ENCODE data around the gene ATP5PB.

The ATP5PB gene

DNA sequence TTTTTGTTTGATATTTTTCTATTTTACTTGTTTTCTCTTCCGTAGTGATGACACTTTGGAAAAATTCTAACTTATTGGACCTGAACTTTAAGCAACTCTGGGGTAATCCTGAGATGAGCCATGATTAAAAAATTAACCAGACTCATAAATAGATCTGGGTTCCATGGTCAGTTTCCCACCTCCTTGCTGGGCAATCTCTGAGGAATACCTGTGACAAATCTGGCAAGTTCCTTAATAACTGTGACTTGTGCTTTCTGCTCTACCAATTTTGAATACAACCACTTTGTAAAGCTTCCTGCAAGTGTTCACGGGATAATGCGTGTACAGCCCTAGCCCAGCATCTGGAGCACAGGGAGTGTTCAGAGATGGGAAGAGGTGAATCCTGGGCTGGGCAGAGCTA lies 25.0 kb upstream of the ATP5PB start:
- H3K9ac ChIP-seq (ENCODE audit: low read depth, low read length): no peak overlapping the region
- H3K36me3 ChIP-seq (ENCODE audit: insufficient read depth, low read length): no peaks in the 10 kb centered on the region; the same call in 1 of the 2 replicates
- H3K9me3 ChIP-seq (ENCODE audit: control insufficient read depth, insufficient read depth, low read length): no peaks in the 10 kb centered on the region
- H3K4me1 ChIP-seq (ENCODE audit: insufficient read depth, low read length): no peaks in the 10 kb centered on the region

DNA sequence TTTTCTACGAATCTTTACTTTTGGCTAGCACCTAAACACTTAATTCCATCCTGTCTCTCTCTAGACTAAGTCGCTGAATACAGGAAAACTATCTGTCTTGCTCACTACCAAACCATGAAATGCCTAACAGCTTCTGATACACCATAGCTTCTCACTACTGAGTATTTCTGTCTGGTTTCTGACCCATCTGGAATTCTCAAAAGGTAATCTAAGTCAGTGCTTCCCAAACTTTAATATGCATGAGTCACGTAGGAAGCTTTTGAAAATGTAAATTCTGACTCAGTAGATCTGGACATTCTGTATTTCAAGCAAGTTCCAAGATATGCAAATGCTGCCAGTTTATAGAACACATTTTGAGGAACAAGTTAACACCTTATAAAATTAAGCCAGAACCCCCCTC lies 12.5 kb upstream of the ATP5PB start:
- Histone ChIP-seq H3K36me3 (ENCODE audit: insufficient read depth, low read length) (peaks cover 33% of the 10 kb centered on the region), H3K4me1 (ENCODE audit: insufficient read depth, low read length) (no peaks in the 10 kb centered on the region), H3K9me3 (ENCODE audit: control insufficient read depth, insufficient read depth, low read length) (no peaks in the 10 kb centered on the region), H3K9ac (ENCODE audit: low read depth, low read length) (no peak overlapping the region)

DNA sequence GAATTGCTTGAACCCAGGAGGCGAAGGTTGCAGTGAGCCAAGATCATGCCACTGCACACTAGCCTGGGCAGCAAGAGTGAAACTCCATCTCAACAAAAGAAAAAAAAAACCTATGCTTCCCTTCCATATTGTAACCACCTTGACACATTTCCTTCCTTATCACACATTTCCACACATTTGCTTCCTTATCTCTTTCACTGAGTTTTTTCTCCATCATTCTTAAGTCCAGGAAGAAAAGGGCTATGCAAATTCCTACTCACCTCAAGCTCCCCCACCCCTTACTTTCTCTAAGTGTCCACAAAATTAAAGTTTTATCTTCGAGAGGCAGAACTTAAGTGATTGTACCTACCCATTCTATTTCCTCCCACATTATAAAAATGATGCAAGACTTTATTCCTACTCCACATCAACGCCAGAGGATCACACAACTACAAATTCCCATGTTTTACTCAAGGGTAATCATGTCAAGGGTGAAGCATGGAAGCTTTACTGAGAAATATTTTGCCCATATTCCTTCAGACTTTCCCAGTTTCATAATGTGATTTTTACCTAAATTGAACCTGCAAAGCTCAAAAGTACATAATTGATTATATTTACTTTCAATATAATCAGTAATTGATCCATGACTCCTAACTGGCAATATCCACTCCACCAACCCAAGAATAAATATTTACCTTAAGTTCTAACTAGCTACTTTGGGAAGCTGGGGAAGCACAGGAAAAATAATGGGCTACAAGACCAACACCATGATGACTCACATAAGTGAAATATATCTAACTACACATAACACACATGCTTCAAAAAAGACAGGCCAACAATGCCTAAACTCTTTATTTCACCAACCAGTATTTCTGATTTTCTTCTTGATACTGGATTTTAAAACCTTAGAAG lies 9.6 kb upstream of the ATP5PB start:
- Histone ChIP-seq H3K9ac (ENCODE audit: low read depth, low read length) (no peak overlapping the region), H3K36me3 (ENCODE audit: insufficient read depth, low read length) (peaks cover 43% of the 10 kb centered on the region), H3K9me3 (ENCODE audit: control insufficient read depth, insufficient read depth, low read length) (no peaks in the 10 kb centered on the region), H3K4me1 (ENCODE audit: insufficient read depth, low read length) (no peaks in the 10 kb centered on the region)

DNA sequence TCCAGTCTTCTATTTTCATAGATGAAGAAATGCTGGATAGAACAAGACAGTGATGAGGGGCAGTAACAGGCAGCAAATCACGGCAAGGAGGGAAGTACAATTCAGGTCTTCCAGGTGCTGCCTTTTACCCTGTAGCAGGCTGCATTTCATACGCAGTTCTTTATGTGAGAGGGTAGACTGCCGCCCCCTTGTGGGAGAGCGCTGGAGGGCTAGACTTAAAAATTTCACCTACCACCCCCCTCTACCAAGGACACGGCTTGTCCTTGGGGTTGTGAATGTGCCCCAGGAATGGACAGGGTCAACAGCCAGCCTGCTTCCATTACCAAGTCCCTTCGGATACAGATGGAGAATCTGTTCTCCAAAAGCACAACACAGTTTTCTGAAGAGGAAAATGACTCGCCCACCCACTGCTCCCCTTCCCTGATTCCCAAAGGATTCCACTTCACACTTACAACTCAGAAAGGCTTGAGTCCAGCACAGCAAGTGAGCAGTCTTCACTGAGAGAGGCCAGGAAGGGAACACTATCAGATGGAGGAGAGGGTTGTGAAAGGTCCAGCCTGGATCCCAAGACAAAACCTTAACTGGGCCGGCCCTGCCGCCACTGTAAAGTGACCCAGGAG lies 7.6 kb upstream of the ATP5PB start:
- Histone ChIP-seq H3K9ac (ENCODE audit: low read depth, low read length) (no peak overlapping the region), H3K4me1 (ENCODE audit: insufficient read depth, low read length) (no peaks in the 10 kb centered on the region), H3K9me3 (ENCODE audit: control insufficient read depth, insufficient read depth, low read length) (no peaks in the 10 kb centered on the region), H3K36me3 (ENCODE audit: insufficient read depth, low read length) (peaks cover 61% of the 10 kb centered on the region)

DNA sequence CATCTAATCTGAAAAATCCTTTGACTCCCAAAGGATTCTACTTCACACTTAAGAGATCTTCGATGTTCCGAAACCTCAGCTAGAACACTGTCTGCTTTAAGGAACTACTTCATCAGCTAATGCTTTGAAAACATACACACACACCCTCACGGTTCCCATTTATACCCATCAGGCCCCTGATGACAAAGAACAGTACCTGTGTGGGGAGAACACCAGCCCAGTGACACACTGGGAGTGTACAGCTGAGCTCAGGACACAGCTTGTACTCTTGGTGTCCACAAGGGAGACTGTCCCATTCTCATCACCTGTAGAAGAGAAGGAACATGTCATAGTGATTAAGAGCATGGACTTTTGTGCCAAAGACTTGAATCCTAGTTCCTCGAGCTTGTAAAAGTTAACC lies 6.8 kb upstream of the ATP5PB start:
- H3K9me3 ChIP-seq (ENCODE audit: control insufficient read depth, insufficient read depth, low read length): no peaks in the 10 kb centered on the region
- H3K4me1 ChIP-seq (ENCODE audit: insufficient read depth, low read length): no peaks in the 10 kb centered on the region; the same call in 1 of the 2 replicates
- H3K9ac ChIP-seq (ENCODE audit: low read depth, low read length): no peak overlapping the region
- H3K36me3 ChIP-seq (ENCODE audit: insufficient read depth, low read length): peaks cover 62% of the 10 kb centered on the region

DNA sequence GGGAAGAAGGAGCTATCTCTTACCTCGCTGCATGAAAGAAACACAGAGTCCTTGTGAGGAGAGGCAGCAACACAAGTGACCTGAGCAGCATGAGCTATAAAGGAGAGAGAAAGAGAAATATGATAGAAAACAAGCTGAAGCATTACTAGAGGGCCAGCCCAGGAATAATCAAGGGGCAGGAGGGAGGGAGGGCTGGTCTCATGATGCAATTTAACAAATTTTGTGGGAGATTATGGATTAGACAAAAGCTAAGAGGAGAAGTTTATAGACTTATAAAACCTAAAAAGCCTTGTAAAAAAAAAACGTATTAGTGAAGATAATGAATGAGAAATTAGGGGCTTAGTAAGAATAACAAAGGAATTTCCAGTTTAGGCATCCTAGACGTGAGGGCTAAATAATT lies 5.2 kb upstream of the ATP5PB start:
- Histone ChIP-seq H3K36me3 (ENCODE audit: insufficient read depth, low read length) (peaks cover 51% of the 10 kb centered on the region), H3K9ac (ENCODE audit: low read depth, low read length) (no peak overlapping the region), H3K9me3 (ENCODE audit: control insufficient read depth, insufficient read depth, low read length) (no peaks in the 10 kb centered on the region), H3K4me1 (ENCODE audit: insufficient read depth, low read length) (no peaks in the 10 kb centered on the region; the same call in 1 of the 2 replicates)

DNA sequence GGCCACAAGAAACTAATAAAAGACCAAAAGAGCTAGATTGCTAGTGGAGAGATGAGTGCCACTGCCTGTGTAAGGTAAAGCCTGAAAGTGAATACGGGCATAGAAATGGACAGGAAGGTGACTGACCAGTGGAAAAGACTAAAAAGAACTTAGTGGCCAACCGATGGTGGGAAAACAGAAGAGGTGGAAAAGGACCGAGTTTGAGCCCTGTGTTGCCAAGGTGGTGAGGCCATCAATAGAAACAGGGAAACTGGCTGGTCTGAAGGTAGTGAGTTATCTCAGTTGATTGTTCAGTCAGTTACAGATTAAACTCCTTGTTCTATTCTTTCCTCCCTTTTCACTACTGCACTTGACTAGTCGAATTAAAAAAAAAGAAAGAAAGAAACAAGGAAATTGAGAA lies 2.7 kb upstream of the ATP5PB start:
- Histone ChIP-seq H3K9me3 (ENCODE audit: control insufficient read depth, insufficient read depth, low read length) (no peaks in the 10 kb centered on the region), H3K9ac (ENCODE audit: low read depth, low read length) (no peak overlapping the region), H3K4me1 (ENCODE audit: insufficient read depth, low read length) (no peaks in the 10 kb centered on the region; the same call in 1 of the 2 replicates), H3K36me3 (ENCODE audit: insufficient read depth, low read length) (peaks cover 34% of the 10 kb centered on the region)

DNA sequence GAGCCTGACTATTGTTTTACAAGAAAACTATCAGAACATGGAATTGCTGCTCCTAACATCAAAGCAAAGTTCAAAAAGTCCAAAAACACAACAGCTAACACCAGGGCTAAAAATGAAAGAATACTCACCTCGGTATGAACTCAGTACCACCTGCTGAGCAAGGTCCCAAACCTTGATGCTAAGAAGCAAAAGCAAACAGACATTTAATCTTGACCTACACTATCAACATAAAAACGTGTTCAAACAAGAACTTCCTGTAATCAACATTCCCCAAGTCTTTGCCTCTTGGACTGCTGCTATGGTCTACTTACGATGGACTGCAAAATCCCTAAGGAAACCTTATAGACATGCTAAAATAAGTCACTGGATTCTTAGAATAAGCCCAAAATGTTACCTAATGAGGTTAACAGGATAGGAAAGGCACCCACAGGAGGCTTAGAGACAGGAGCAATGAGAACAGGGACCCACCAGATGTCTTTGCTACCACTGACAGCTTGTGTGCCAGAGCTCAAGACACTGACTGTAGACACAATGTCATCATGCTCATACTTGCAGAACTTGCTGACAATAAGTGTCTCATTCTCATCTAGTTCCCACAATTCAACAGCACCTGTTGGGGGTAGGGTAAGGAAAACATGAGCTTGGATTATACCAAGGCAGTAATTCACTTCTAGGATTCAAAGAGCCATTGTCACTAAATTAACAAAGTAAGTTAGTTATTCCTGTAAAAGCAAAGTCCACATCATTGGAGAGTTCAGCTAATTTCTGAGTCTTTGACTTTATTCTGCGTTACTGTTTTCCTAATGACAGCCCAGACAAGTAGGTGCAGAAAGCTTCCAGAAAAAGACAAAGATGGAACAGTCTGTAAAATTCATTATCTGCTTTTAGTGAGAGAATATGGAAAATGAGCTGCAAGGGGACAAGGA lies 2.0 kb upstream of the ATP5PB start:
- Histone ChIP-seq H3K4me1 (ENCODE audit: insufficient read depth, low read length) (no peaks in the 10 kb centered on the region; the same call in 1 of the 2 replicates), H3K36me3 (ENCODE audit: insufficient read depth, low read length) (peaks cover 34% of the 10 kb centered on the region), H3K9ac (ENCODE audit: low read depth, low read length) (peak overlapping the region; percentile 88; the same call in 1 of the 2 replicates), H3K9me3 (ENCODE audit: control insufficient read depth, insufficient read depth, low read length) (no peaks in the 10 kb centered on the region)

DNA sequence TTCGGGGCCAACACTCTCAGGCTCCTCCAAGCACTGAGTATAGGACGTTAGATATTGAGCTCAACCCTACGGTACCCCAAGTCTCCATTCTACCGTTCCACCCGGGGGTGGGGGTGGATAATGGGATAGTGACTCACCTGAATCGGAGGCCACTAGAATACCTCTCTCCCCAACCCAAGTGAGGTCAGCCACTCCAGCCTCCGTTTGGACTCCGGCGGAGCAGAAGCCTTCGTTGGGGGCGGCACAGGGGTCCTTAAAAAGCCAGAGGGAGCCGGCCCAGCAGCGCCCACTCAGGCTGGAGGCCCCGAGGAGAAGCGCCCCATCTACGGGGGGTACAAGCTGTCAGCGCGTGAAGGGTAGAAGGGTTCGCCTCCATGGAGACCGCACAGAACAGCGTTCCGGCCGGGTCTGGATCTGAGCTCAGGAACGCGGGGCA lies 764 bp upstream of the ATP5PB start:
- Histone ChIP-seq H3K9me3 (ENCODE audit: control insufficient read depth, insufficient read depth, low read length) (no peaks in the 10 kb centered on the region), H3K36me3 (ENCODE audit: insufficient read depth, low read length) (peaks cover 29% of the 10 kb centered on the region), H3K9ac (ENCODE audit: low read depth, low read length) (peak overlapping the region; percentile 88), H3K4me1 (ENCODE audit: insufficient read depth, low read length) (no peaks in the 10 kb centered on the region; the same call in 1 of the 2 replicates)

DNA sequence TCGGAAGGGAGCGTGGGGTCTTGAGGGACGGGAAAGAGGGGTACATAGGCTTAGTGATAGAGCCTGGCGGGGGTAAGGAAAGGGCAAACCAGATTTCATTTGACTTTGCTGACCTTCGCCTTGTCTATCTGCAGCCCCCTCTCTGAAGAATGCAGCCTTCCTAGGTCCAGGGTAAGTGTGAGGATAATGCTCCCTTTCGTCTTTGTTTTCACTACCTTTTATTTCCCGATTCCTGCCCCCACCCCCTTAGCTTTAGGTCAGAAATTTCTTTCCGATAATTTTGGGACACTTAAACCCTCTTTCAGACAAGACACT lies 396 bp downstream of the ATP5PB start:
- peaks cover 28% of the 10 kb centered on the region for H3K36me3 ChIP-seq (ENCODE audit: insufficient read depth, low read length)
- no peaks in the 10 kb centered on the region; the same call in 1 of the 2 replicates for H3K4me1 ChIP-seq (ENCODE audit: insufficient read depth, low read length)
- H3K9ac ChIP-seq (ENCODE audit: low read depth, low read length): peak overlapping the region; percentile 88
- H3K9me3 ChIP-seq (ENCODE audit: control insufficient read depth, insufficient read depth, low read length): no peaks in the 10 kb centered on the region

DNA sequence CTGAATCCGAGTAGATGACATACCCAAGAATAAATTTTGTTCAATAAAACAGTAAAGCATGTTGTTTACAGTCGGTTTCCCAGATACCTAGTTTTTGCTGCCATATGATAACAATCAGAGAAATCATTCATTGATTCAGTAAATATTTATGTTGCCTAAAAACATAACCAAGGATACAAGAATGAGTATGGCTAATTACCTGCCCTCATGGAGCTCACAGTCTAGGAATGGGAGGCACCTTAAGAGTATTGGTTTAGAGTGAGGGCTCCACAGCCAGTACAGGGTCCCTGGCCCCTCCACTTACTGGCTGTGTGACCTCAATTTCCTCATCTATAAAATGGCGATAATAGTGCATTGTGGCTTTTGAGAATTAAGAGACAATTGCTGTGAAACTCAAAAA lies 921 bp downstream of the ATP5PB start:
- Histone ChIP-seq H3K36me3 (ENCODE audit: insufficient read depth, low read length) (peaks cover 23% of the 10 kb centered on the region), H3K9me3 (ENCODE audit: control insufficient read depth, insufficient read depth, low read length) (no peaks in the 10 kb centered on the region), H3K4me1 (ENCODE audit: insufficient read depth, low read length) (no peaks in the 10 kb centered on the region; the same call in 1 of the 2 replicates), H3K9ac (ENCODE audit: low read depth, low read length) (peak overlapping the region; percentile 88)

DNA sequence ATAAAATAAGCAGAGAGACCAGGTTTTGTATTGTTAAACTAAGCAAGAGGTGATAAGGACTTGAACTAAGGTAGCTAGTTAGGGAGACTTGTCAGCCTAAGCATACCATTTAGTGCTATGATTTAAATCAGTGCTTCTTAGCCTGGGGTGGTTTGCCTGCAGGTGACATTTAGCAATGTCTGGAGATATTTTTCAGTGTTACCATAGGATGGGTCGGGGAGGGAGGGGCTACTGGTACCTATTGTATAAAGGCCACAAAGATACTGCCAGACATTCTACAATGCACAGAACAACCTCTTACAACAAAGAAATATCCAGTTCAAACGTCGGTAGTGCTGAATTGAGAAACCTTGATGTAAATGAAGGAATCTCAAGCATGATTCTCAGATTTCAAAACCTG lies 3.3 kb downstream of the ATP5PB start:
- no peaks in the 10 kb centered on the region for H3K9me3 ChIP-seq (ENCODE audit: control insufficient read depth, insufficient read depth, low read length)
- no peaks in the 10 kb centered on the region; the same call in 1 of the 2 replicates for H3K4me1 ChIP-seq (ENCODE audit: insufficient read depth, low read length)
- H3K36me3 ChIP-seq (ENCODE audit: insufficient read depth, low read length): peaks cover 7% of the 10 kb centered on the region
- no peak overlapping the region for H3K9ac ChIP-seq (ENCODE audit: low read depth, low read length)

DNA sequence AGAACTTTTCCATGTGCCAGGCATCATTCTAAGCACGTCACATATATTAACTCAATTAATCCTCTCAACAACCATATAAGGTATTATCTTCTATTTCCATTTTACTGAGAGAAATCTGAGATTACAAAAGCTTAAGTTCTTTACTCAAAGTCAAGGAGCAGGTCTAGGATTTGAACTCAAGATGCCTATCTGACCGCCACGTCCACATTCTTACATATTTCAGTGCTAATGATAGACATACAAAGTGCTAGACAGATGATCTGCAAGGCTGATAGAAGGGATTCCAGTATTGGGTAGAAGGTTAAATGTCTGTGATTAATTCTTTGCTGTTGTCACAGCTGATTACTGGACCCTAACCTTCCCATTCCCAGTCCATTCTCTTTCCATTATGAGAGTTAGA lies 4.4 kb downstream of the ATP5PB start:
- Histone ChIP-seq H3K36me3 (ENCODE audit: insufficient read depth, low read length) (peaks cover 11% of the 10 kb centered on the region), H3K4me1 (ENCODE audit: insufficient read depth, low read length) (no peaks in the 10 kb centered on the region), H3K9me3 (ENCODE audit: control insufficient read depth, insufficient read depth, low read length) (no peaks in the 10 kb centered on the region), H3K9ac (ENCODE audit: low read depth, low read length) (no peak overlapping the region)

Data from ES-I3 (cell line).